Measurements from ENCODE around the gene GPRIN3. TPM values are rescaled to one million over a fixed set of nuclear protein-coding genes. Genes with fewer than 3 reads are reported as not detected.

The GPRIN3 gene
- total RNA-seq, 3 donors from 2014 or later, result 3.3 to 13.2 (median 4.0) TPM

GRCh38 chr4:89299153-89299791, 8.3 kb downstream of the GPRIN3 start:
- Histone ChIP-seq H3K27me3 (no peaks in the 10 kb centered on the region), H3K36me3 (no peaks in the 10 kb centered on the region), H3K27ac (peak overlapping the region; percentile 27 to 65), H3K4me1 (no peaks in the 10 kb centered on the region), H3K4me3 (peak overlapping the region in 2 of 3 donors; percentile 34 to 35), H3K9me3 (no peaks in the 10 kb centered on the region)
- intact Hi-C loops (cut with DNase I; ENCODE audit: low total_unique reads), result no loop called here
- no peak for DNase-seq (ENCODE audit: low spot score in 2 of 2)
- TF ChIP-seq POLR2A (IDR thresholded peaks at IDR 0.05) (no peak), POLR2AphosphoS5 (IDR thresholded peaks at IDR 0.05) (no peak)
- TF ChIP-seq, protein P1, sequence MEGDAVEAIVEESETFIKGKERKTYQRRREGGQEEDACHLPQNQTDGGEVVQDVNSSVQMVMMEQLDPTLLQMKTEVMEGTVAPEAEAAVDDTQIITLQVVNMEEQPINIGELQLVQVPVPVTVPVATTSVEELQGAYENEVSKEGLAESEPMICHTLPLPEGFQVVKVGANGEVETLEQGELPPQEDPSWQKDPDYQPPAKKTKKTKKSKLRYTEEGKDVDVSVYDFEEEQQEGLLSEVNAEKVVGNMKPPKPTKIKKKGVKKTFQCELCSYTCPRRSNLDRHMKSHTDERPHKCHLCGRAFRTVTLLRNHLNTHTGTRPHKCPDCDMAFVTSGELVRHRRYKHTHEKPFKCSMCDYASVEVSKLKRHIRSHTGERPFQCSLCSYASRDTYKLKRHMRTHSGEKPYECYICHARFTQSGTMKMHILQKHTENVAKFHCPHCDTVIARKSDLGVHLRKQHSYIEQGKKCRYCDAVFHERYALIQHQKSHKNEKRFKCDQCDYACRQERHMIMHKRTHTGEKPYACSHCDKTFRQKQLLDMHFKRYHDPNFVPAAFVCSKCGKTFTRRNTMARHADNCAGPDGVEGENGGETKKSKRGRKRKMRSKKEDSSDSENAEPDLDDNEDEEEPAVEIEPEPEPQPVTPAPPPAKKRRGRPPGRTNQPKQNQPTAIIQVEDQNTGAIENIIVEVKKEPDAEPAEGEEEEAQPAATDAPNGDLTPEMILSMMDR (IDR thresholded peaks at IDR 0.05), result no peak

GRCh38 chr4:89298788-89299152, 8.8 kb downstream of the GPRIN3 start:
- Histone ChIP-seq H3K4me3 (peak overlapping the region in 2 of 3 donors; percentile 34 to 35), H3K4me1 (no peaks in the 10 kb centered on the region), H3K36me3 (no peaks in the 10 kb centered on the region), H3K9me3 (no peaks in the 10 kb centered on the region), H3K27ac (peak overlapping the region in 1 of 2 donors; percentile 65), H3K27me3 (no peaks in the 10 kb centered on the region)
- DNase-seq (ENCODE audit: low spot score in 2 of 2), result no peak
- TF ChIP-seq POLR2AphosphoS5 (IDR thresholded peaks at IDR 0.05) (no peak), POLR2A (IDR thresholded peaks at IDR 0.05) (no peak)
- TF ChIP-seq, protein P1 (IDR thresholded peaks at IDR 0.05), result no peak
- intact Hi-C loops (cut with DNase I; ENCODE audit: low total_unique reads), result no loop called here

- TF ChIP-seq POLR2AphosphoS5 (IDR thresholded peaks at IDR 0.05), result peak in 1 of 3 donors; percentile 24
- TF ChIP-seq, protein P1 (IDR thresholded peaks at IDR 0.05), result no peak
- TF ChIP-seq POLR2A (IDR thresholded peaks at IDR 0.05), result no peak
- H3K9me3 ChIP-seq, result no peaks in the 10 kb centered on the region
- H3K27me3 ChIP-seq, result no peaks in the 10 kb centered on the region
- H3K27ac ChIP-seq, result peak overlapping the region in 1 of 2 donors; percentile 65
- no peak overlapping the region for H3K4me3 ChIP-seq
- intact Hi-C loops (cut with DNase I; ENCODE audit: low total_unique reads), result no loop called here
- no peak for DNase-seq (ENCODE audit: low spot score in 2 of 2)
- no peaks in the 10 kb centered on the region for H3K4me1 ChIP-seq
- no peaks in the 10 kb centered on the region for H3K36me3 ChIP-seq
Observed at GRCh38 chr4:89298155-89298554, 9.4 kb downstream of the GPRIN3 start.

GRCh38 chr4:89296896-89297295, 10.7 kb downstream of the GPRIN3 start:
- no peaks in the 10 kb centered on the region for H3K4me1 ChIP-seq
- H3K9me3 ChIP-seq, result no peaks in the 10 kb centered on the region
- H3K4me3 ChIP-seq, result no peak overlapping the region
- no peak for DNase-seq (ENCODE audit: low spot score in 2 of 2)
- H3K36me3 ChIP-seq, result no peaks in the 10 kb centered on the region
- H3K27ac ChIP-seq, result no peak overlapping the region
- TF ChIP-seq POLR2AphosphoS5 (IDR thresholded peaks at IDR 0.05), result no peak
- TF ChIP-seq POLR2A (IDR thresholded peaks at IDR 0.05), result no peak
- TF ChIP-seq, protein P1 (IDR thresholded peaks at IDR 0.05), result no peak
- intact Hi-C loops (cut with DNase I; ENCODE audit: low total_unique reads), result no loop called here
- no peaks in the 10 kb centered on the region for H3K27me3 ChIP-seq

- Histone ChIP-seq H3K4me1 (no peaks in the 10 kb centered on the region), H3K36me3 (no peaks in the 10 kb centered on the region), H3K27ac (no peak overlapping the region), H3K27me3 (no peaks in the 10 kb centered on the region), H3K4me3 (no peak overlapping the region), H3K9me3 (no peaks in the 10 kb centered on the region)
- TF ChIP-seq POLR2A (IDR thresholded peaks at IDR 0.05) (no peak), POLR2AphosphoS5 (IDR thresholded peaks at IDR 0.05) (no peak)
- TF ChIP-seq, protein P1 (IDR thresholded peaks at IDR 0.05), result no peak
- intact Hi-C loops (cut with DNase I; ENCODE audit: low total_unique reads), result no loop called here
- DNase-seq (ENCODE audit: low spot score in 2 of 2), result no peak
Observed at GRCh38 chr4:89296399-89296798, 11.2 kb downstream of the GPRIN3 start.
